Mesenchymal stem cell (in vitro differentiated cells and primary cell): ENCODE measurements around the gene ADAMTSL5.

Experiments
- DNase-seq: peaks from one replicate; pipeline ENCODE4 v3.0.0-alpha.2; 2013
- H2AFZ ChIP-seq: one replicate; pipeline ENCODE4 v1.6.1; 2013; ENCODE audit warnings: low read depth, mild to moderate bottlenecking, control low read depth, inconsistent platforms, low read length, moderate library complexity
- H2AK5ac ChIP-seq: 2 replicates; pipeline ENCODE4 v1.6.1; 2013; ENCODE audit warnings: low read length, moderate library complexity, mild to moderate bottlenecking, inconsistent platforms; ENCODE audit not compliant: severe bottlenecking
- H2BK120ac ChIP-seq: one replicate; pipeline ENCODE4 v1.6.1; 2013; ENCODE audit warnings: low read depth, mild to moderate bottlenecking, inconsistent platforms, low read length, moderate library complexity
- H2BK12ac ChIP-seq, 2 experiments: one replicate each; pipeline ENCODE4 v1.6.1; 2013; ENCODE audit warnings: inconsistent platforms in 2 of 2, low read length in 2 of 2, mild to moderate bottlenecking in 2 of 2, moderate library complexity in 2 of 2, control low read depth in 1 of 2
- H2BK15ac ChIP-seq: one replicate; pipeline ENCODE4 v1.6.1; 2013; ENCODE audit warnings: mild to moderate bottlenecking, low read depth, inconsistent platforms; ENCODE audit not compliant: poor library complexity, severe bottlenecking
- H2BK5ac ChIP-seq: 2 replicates; pipeline ENCODE4 v1.6.1; 2013; ENCODE audit warnings: low read depth, mild to moderate bottlenecking, low read length, control low read depth, inconsistent platforms; ENCODE audit not compliant: poor library complexity, severe bottlenecking
- H3K14ac ChIP-seq, 2 experiments: one replicate each; pipeline ENCODE4 v1.6.1; 2013; ENCODE audit warnings: inconsistent platforms in 2 of 2, low read length in 2 of 2, control low read depth in 1 of 2, mild to moderate bottlenecking in 1 of 2, moderate library complexity in 1 of 2
- H3K18ac ChIP-seq, 2 experiments: one replicate each; pipeline ENCODE4 v1.6.1; 2013; ENCODE audit warnings: inconsistent platforms in 2 of 2, low read length in 2 of 2, control low read depth in 1 of 2, low read depth in 1 of 2, mild to moderate bottlenecking in 1 of 2
- H3K23ac ChIP-seq, 2 experiments: one replicate each; pipeline ENCODE4 v1.6.1; 2013; ENCODE audit warnings: inconsistent platforms in 2 of 2, low read length in 2 of 2, mild to moderate bottlenecking in 2 of 2, moderate library complexity in 2 of 2, control low read depth in 1 of 2
- H3K27ac ChIP-seq: 2 replicates; pipeline ENCODE4 v1.5.1; 2013; ENCODE audit warnings: mild to moderate bottlenecking, moderate library complexity, low read length, control low read depth, inconsistent platforms; ENCODE audit not compliant: poor library complexity, severe bottlenecking
- H3K27me3 ChIP-seq, 2 experiments: 2 replicates each; pipeline versions ENCODE4 v1.6.1 to v1.7.0; 2013; ENCODE audit warnings: low read length in 2 of 2, mild to moderate bottlenecking in 2 of 2, moderate library complexity in 2 of 2, control low read depth in 1 of 2, inconsistent platforms in 1 of 2; ENCODE audit not compliant: control insufficient read depth in 1 of 2, insufficient read depth in 1 of 2
- H3K36me3 ChIP-seq, 2 experiments: 2 replicates each; pipeline versions ENCODE4 v1.6.1 to v1.7.0; 2013; ENCODE audit warnings: low read length in 2 of 2, control low read depth in 1 of 2, inconsistent platforms in 1 of 2, low read depth in 1 of 2, mild to moderate bottlenecking in 1 of 2; ENCODE audit not compliant: insufficient read depth in 2 of 2, control insufficient read depth in 1 of 2
- H3K4ac ChIP-seq, 2 experiments: one replicate each; pipeline ENCODE4 v1.6.1; 2013; ENCODE audit warnings: inconsistent platforms in 2 of 2, low read length in 2 of 2, mild to moderate bottlenecking in 2 of 2, moderate library complexity in 2 of 2, control low read depth in 1 of 2, low read depth in 1 of 2
- H3K4me1 ChIP-seq: 2 replicates; pipeline ENCODE4 v1.6.1; 2013; ENCODE audit warnings: low read depth, low read length, control low read depth; ENCODE audit not compliant: control insufficient read depth, insufficient read depth
- H3K4me2 ChIP-seq: 2 replicates; pipeline ENCODE4 v1.6.1; 2013; ENCODE audit warnings: low read length, mild to moderate bottlenecking, inconsistent platforms; ENCODE audit not compliant: poor library complexity, severe bottlenecking
- H3K4me3 ChIP-seq, 2 experiments: 2 replicates each; pipeline versions ENCODE4 v1.5.1 to v1.7.0; 2013; ENCODE audit warnings: low read length in 2 of 2, mild to moderate bottlenecking in 2 of 2, control low read depth in 1 of 2, low read depth in 1 of 2; ENCODE audit not compliant: insufficient read depth in 1 of 2
- H3K79me1 ChIP-seq: replicated peaks from 2 replicates; pipeline ENCODE4 v1.6.1; 2013; ENCODE audit warnings: mild to moderate bottlenecking, control low read depth, low read length, inconsistent platforms; ENCODE audit not compliant: poor library complexity, severe bottlenecking
- H3K9ac ChIP-seq: 2 replicates; pipeline ENCODE4 v1.7.0; 2013; ENCODE audit warnings: mild to moderate bottlenecking, low read length, moderate library complexity
- H3K9me3 ChIP-seq: 2 replicates; pipeline ENCODE4 v1.7.0; 2013; ENCODE audit warnings: mild to moderate bottlenecking, low read length; ENCODE audit not compliant: control insufficient read depth
- H4K8ac ChIP-seq: one replicate; pipeline ENCODE4 v1.6.1; 2013; ENCODE audit warnings: inconsistent platforms, mild to moderate bottlenecking, low read length, moderate library complexity
- H4K91ac ChIP-seq: one replicate; pipeline ENCODE4 v1.6.1; 2013; ENCODE audit warnings: mild to moderate bottlenecking, low read length, inconsistent platforms
- WGBS: methylation state at CpG from one replicate; pipeline ENCODE4 v1.1.7; 2013; ENCODE audit warnings: mixed read lengths; 5-methylcytosine and 5-hydroxymethylcytosine counted together

ADAMTSL5 gene

GRCh38 chr19:1474765-1475351 lies 38.0 kb downstream of the ADAMTSL5 start:
- no peak overlapping the region for H3K4ac ChIP-seq
- no peak overlapping the region for H3K18ac ChIP-seq
- H3K27ac ChIP-seq, result no peak overlapping the region
- H3K9me3 ChIP-seq, result no peaks in the 10 kb centered on the region
- no peak overlapping the region for H2BK15ac ChIP-seq
- H3K4me1 ChIP-seq, result peaks cover 41% of the 10 kb centered on the region
- DNase-seq, result no peak
- H3K14ac ChIP-seq, result no peak overlapping the region
- H2BK5ac ChIP-seq, result no peak overlapping the region
- H4K91ac ChIP-seq, result no peak overlapping the region
- H2AK5ac ChIP-seq, result no peak overlapping the region
- H4K8ac ChIP-seq, result peak overlapping the region; percentile 19
- H3K9ac ChIP-seq, result no peak overlapping the region
- no peak overlapping the region for H3K4me3 ChIP-seq
- peaks cover 13 to 38% of the 10 kb centered on the region in 2 experiments for H3K36me3 ChIP-seq
- H3K23ac ChIP-seq, result no peak overlapping the region
- H2BK12ac ChIP-seq, result no peak overlapping the region
- 96% methylated on average over 25 of the region's 26 CpGs for WGBS
- no peak overlapping the region for H2BK120ac ChIP-seq
- H3K27me3 ChIP-seq, result peaks cover 24 to 37% of the 10 kb centered on the region in 2 experiments
- H3K79me1 ChIP-seq, result peaks cover 41% of the 10 kb centered on the region
- no peak overlapping the region for H2AFZ ChIP-seq
- H3K4me2 ChIP-seq, result no peak overlapping the region

- Histone ChIP-seq H3K36me3 (peaks cover 13 to 38% of the 10 kb centered on the region in 2 experiments), H2AFZ (no peak overlapping the region), H2BK12ac (no peak overlapping the region), H3K23ac (no peak overlapping the region), H2BK5ac (no peak overlapping the region), H3K4me2 (no peak overlapping the region), H2AK5ac (no peak overlapping the region), H4K8ac (no peak overlapping the region), H3K27me3 (peaks cover 24 to 39% of the 10 kb centered on the region in 2 experiments), H3K18ac (no peak overlapping the region), H4K91ac (no peak overlapping the region), H3K4me3 (no peak overlapping the region), H3K14ac (no peak overlapping the region), H2BK15ac (no peak overlapping the region), H3K4me1 (peaks cover 48% of the 10 kb centered on the region), H3K4ac (no peak overlapping the region), H3K9me3 (no peaks in the 10 kb centered on the region), H3K27ac (no peak overlapping the region), H2BK120ac (no peak overlapping the region), H3K9ac (no peak overlapping the region), H3K79me1 (peaks cover 41% of the 10 kb centered on the region)
- WGBS, result 86% methylated on average over 31 of the region's 31 CpGs
- DNase-seq, result no peak
Observed at GRCh38 chr19:1474011-1474764, 38.6 kb downstream of the ADAMTSL5 start.

GRCh38 chr19:1473085-1473851 lies 39.6 kb downstream of the ADAMTSL5 start:
- 91% methylated on average over 18 of the region's 20 CpGs for WGBS
- no peak for DNase-seq
- H3K9me3 ChIP-seq, result no peaks in the 10 kb centered on the region
- H2BK5ac ChIP-seq, result no peak overlapping the region
- H3K27me3 ChIP-seq, result peaks cover 27 to 43% of the 10 kb centered on the region in 2 experiments
- no peak overlapping the region for H3K27ac ChIP-seq
- H3K4me2 ChIP-seq, result no peak overlapping the region
- no peak overlapping the region for H2AFZ ChIP-seq
- no peak overlapping the region for H4K91ac ChIP-seq
- peaks cover 56% of the 10 kb centered on the region for H3K4me1 ChIP-seq
- H2BK15ac ChIP-seq, result no peak overlapping the region
- no peak overlapping the region for H2AK5ac ChIP-seq
- H3K9ac ChIP-seq, result no peak overlapping the region
- H2BK120ac ChIP-seq, result no peak overlapping the region
- H3K36me3 ChIP-seq, result peaks cover 13 to 38% of the 10 kb centered on the region in 2 experiments
- H3K4me3 ChIP-seq, result no peak overlapping the region
- peaks cover 41% of the 10 kb centered on the region for H3K79me1 ChIP-seq
- no peak overlapping the region for H3K14ac ChIP-seq
- no peak overlapping the region for H3K23ac ChIP-seq
- no peak overlapping the region for H2BK12ac ChIP-seq
- no peak overlapping the region for H3K4ac ChIP-seq
- no peak overlapping the region for H3K18ac ChIP-seq
- H4K8ac ChIP-seq, result no peak overlapping the region
